Fibroblast of lung (primary cell): Measurements from ENCODE around the gene VPS35L.

Experiments
- EZH2 ChIP-seq: IDR thresholded peaks from 2 replicates; pipeline ENCODE4 v1.5.1; 2012; ENCODE audit warnings: low read length, control low read depth, mild to moderate bottlenecking; ENCODE audit errors: missing control alignments
- TF ChIP-seq, protein P1 (sequence below), 2 donors: IDR thresholded peaks in 1 of 2; conservative IDR thresholded peaks in 1 of 2; 1 replicate in 1 of 2; 2 replicates in 1 of 2; pipeline ENCODE4 v1.5.1; 2011 to 2012; ENCODE audit warnings: low read length in 2 of 2, control low read depth in 1 of 2, inconsistent platforms in 1 of 2, low read depth in 1 of 2, mild to moderate bottlenecking in 1 of 2

DNA sequence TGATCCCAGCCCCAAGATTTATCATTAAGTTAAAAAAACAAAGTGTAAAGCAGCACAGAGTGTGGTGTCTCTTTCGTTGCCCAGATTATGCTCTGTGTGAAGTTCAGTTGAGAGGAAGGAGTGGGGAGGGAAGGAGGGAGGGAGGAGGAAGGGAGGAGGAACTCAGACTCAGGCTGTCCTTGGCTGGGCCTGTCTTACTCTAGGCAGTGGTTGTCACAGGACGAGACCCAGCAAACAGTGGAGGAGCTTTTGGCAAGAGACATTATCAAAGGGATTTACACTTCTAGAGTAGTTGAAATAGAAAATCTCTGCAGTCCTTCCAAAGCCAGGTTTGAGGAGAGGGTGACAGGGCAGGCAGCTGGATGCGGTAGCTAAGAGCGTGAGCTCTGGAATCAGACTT, 134.7 kb downstream of the VPS35L start:
- TF ChIP-seq, protein P1, sequence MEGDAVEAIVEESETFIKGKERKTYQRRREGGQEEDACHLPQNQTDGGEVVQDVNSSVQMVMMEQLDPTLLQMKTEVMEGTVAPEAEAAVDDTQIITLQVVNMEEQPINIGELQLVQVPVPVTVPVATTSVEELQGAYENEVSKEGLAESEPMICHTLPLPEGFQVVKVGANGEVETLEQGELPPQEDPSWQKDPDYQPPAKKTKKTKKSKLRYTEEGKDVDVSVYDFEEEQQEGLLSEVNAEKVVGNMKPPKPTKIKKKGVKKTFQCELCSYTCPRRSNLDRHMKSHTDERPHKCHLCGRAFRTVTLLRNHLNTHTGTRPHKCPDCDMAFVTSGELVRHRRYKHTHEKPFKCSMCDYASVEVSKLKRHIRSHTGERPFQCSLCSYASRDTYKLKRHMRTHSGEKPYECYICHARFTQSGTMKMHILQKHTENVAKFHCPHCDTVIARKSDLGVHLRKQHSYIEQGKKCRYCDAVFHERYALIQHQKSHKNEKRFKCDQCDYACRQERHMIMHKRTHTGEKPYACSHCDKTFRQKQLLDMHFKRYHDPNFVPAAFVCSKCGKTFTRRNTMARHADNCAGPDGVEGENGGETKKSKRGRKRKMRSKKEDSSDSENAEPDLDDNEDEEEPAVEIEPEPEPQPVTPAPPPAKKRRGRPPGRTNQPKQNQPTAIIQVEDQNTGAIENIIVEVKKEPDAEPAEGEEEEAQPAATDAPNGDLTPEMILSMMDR (conservative IDR thresholded peaks at IDR 0.05 in 1 of 2, IDR thresholded peaks at IDR 0.05 in 1 of 2; ENCODE audit: low read depth in 1 of 2, low read length in 2 of 2) = no peak
- no peak for TF ChIP-seq EZH2
